Small intestine (tissue), 7 donors: ENCODE measurements around the gene TOX2. TPM values are rescaled to one million over a fixed set of nuclear protein-coding genes. Genes with fewer than 3 reads are reported as not detected.

Source experiments
- DNase-seq, 2 donors: peaks; one replicate each; pipeline versions ENCODE4 v3.0.0 to v3.0.0-alpha.2; 2013
- FAIRE-seq: peaks from 2 replicates; lab custom pipeline; 2012; peaks lifted over from hg19 to GRCh38; lab: Jason Lieb, UNC
- H3K27ac ChIP-seq, 3 donors: one replicate each; pipeline ENCODE4 v1.5.1; 2013; ENCODE audit warnings: low read length in 2 of 3, mild to moderate bottlenecking in 2 of 3, control low read depth in 1 of 3, inconsistent platforms in 1 of 3, low read depth in 1 of 3, moderate library complexity in 1 of 3
- H3K27me3 ChIP-seq, 3 donors: one replicate each; pipeline ENCODE4 v1.6.1; 2013; ENCODE audit warnings: low read length in 3 of 3, inconsistent platforms in 1 of 3; ENCODE audit not compliant: control insufficient read depth in 3 of 3, insufficient read depth in 3 of 3
- H3K36me3 ChIP-seq, 3 donors: one replicate each; pipeline ENCODE4 v1.6.1; 2013; ENCODE audit warnings: low read length in 3 of 3, inconsistent platforms in 1 of 3, low read depth in 1 of 3, mild to moderate bottlenecking in 1 of 3, moderate library complexity in 1 of 3; ENCODE audit not compliant: control insufficient read depth in 3 of 3, insufficient read depth in 2 of 3
- H3K4me1 ChIP-seq, 3 donors: one replicate each; pipeline ENCODE4 v1.6.1; 2013; ENCODE audit warnings: low read length in 2 of 3, inconsistent platforms in 1 of 3, low read depth in 1 of 3, mild to moderate bottlenecking in 1 of 3, moderate library complexity in 1 of 3; ENCODE audit not compliant: control insufficient read depth in 3 of 3, insufficient read depth in 2 of 3
- H3K4me3 ChIP-seq, 3 donors: one replicate each; pipeline ENCODE4 v1.5.1; 2013; ENCODE audit warnings: low read length in 3 of 3, control low read depth in 1 of 3, inconsistent platforms in 1 of 3, low read depth in 1 of 3, mild to moderate bottlenecking in 1 of 3, moderate library complexity in 1 of 3
- H3K9me3 ChIP-seq, 2 donors: one replicate each; pipeline ENCODE4 v1.6.1; 2013; ENCODE audit warnings: low read depth in 1 of 2, low read length in 1 of 2; ENCODE audit not compliant: control insufficient read depth in 2 of 2, insufficient read depth in 1 of 2
- WGBS, 3 donors: extraction: QIAGEN DNeasy Blood & Tissue Kit; methylation state at CpG; one replicate each; pipeline ENCODE4 v1.1.7; 2013; 5-methylcytosine and 5-hydroxymethylcytosine counted together
- polyA plus RNA-seq, 4 donors: library from polyadenylated mRNA; stranded (reverse) in 3 of 4; unstranded in 1 of 4; fragments of 200-250 nt in 3 of 4; fragments of 120-200 nt in 1 of 4; gene quantifications; one replicate each; pipeline versions ENCODE4 v1.2.1 to v1.2.3, GENCODE V29; 2013
- donor health status: healthy with polysubstance abuse.
- donor health status: control.
- donor health status: control.
- donor health status: Bipolar disorder and iron deficiency.
- donor health status: healthy.

Gene TOX2
- polyA plus RNA-seq, 4 donors: 1.7 to 10.6 (median 3.0) TPM; not detected in 1

GRCh38 chr20:44023515-44024371, 109.1 kb downstream of the TOX2 start:
- H3K36me3 ChIP-seq: no peaks in the 10 kb centered on the region
- peaks cover 0 to under 1% (median 0%) of the 10 kb centered on the region in 3 donors for H3K27me3 ChIP-seq
- peaks cover 1 to 7% (median 1%) of the 10 kb centered on the region in 3 donors for H3K4me1 ChIP-seq
- no peak overlapping the region for H3K4me3 ChIP-seq
- FAIRE-seq (no peak), DNase-seq (peak; percentile 9 to 74)
- no peak overlapping the region for H3K27ac ChIP-seq
- H3K9me3 ChIP-seq: no peaks in the 10 kb centered on the region
- 19 to 57% (median 35%) methylated on average over 10 of the region's 10 CpGs for WGBS, 3 donors

GRCh38 chr20:44024820-44025580, 110.3 kb downstream of the TOX2 start:
- FAIRE-seq (no peak), DNase-seq (no peak)
- Histone ChIP-seq H3K9me3 (no peaks in the 10 kb centered on the region), H3K27me3 (peaks cover 0 to 5% (median 0%) of the 10 kb centered on the region in 3 donors), H3K36me3 (no peaks in the 10 kb centered on the region), H3K4me3 (no peak overlapping the region), H3K27ac (no peak overlapping the region), H3K4me1 (peaks cover 0 to 4% (median 0%) of the 10 kb centered on the region in 3 donors)
- 66 to 72% (median 69%) methylated on average over 7 of the region's 7 CpGs for WGBS, 3 donors

GRCh38 chr20:44025756-44026155, 111.1 kb downstream of the TOX2 start:
- H3K36me3 ChIP-seq: no peaks in the 10 kb centered on the region
- no peak overlapping the region for H3K4me3 ChIP-seq
- DNase-seq (no peak), FAIRE-seq (no peak)
- H3K27me3 ChIP-seq: peaks cover 0 to 5% (median 0%) of the 10 kb centered on the region in 3 donors
- 90 to 94% (median 91%) methylated on average over 6 of the region's 6 CpGs for WGBS, 3 donors
- no peak overlapping the region for H3K27ac ChIP-seq
- H3K9me3 ChIP-seq: peaks cover 0 to 5% of the 10 kb centered on the region in 2 donors
- peaks cover 0 to 4% (median 0%) of the 10 kb centered on the region in 3 donors for H3K4me1 ChIP-seq

- Histone ChIP-seq H3K9me3 (peaks cover 0 to 5% of the 10 kb centered on the region in 2 donors), H3K4me1 (peaks cover 0 to 4% (median 0%) of the 10 kb centered on the region in 3 donors), H3K27ac (no peak overlapping the region), H3K27me3 (peaks cover 0 to 5% (median 0%) of the 10 kb centered on the region in 3 donors), H3K4me3 (no peak overlapping the region), H3K36me3 (no peaks in the 10 kb centered on the region)
- DNase-seq: no peak
- 74 to 78% (median 74%) methylated on average over 9 of the region's 9 CpGs for WGBS, 3 donors
- no peak for FAIRE-seq
These were observed 112.1 kb downstream of the TOX2 start for GRCh38 chr20:44026647-44027342.

- Histone ChIP-seq H3K27me3 (peaks cover 0 to 5% (median 0%) of the 10 kb centered on the region in 3 donors), H3K27ac (no peak overlapping the region), H3K36me3 (no peaks in the 10 kb centered on the region), H3K4me3 (no peak overlapping the region), H3K4me1 (peaks cover 0 to 4% (median 0%) of the 10 kb centered on the region in 3 donors), H3K9me3 (peaks cover 0 to 5% of the 10 kb centered on the region in 2 donors)
- FAIRE-seq: no peak
- DNase-seq: no peak
- WGBS, 3 donors: 85 to 90% (median 87%) methylated on average over 11 of the region's 11 CpGs
These were observed 112.8 kb downstream of the TOX2 start for GRCh38 chr20:44027343-44028002.

GRCh38 chr20:44028003-44028730, 113.5 kb downstream of the TOX2 start:
- peaks cover 0 to 4% (median 0%) of the 10 kb centered on the region in 3 donors for H3K4me1 ChIP-seq
- FAIRE-seq: no peak
- 85 to 91% (median 90%) methylated on average over 7 of the region's 7 CpGs for WGBS, 3 donors
- no peak overlapping the region for H3K27ac ChIP-seq
- no peak overlapping the region for H3K4me3 ChIP-seq
- peaks cover 0 to 5% (median 0%) of the 10 kb centered on the region in 3 donors for H3K27me3 ChIP-seq
- peaks cover 0 to 5% of the 10 kb centered on the region in 2 donors for H3K9me3 ChIP-seq
- no peaks in the 10 kb centered on the region for H3K36me3 ChIP-seq
- DNase-seq: no peak
